MM.1S (cell line): Measurements from ENCODE around the gene STXBP1.

Experiments used
- EZH2 ChIP-seq: fragments of 300-600 bp; sonication (generic); optimal IDR thresholded peaks from 2 replicates; pipeline ENCODE3; 2017; ENCODE audit warnings: low read depth, mild to moderate bottlenecking, antibody characterized with exemption, low read length, mixed read lengths
- TF ChIP-seq, protein P1 (sequence below): fragments of 300-600 bp; sonication (generic); IDR thresholded peaks from 2 replicates; pipeline ENCODE4 v1.5.1; 2016; ENCODE audit warnings: antibody characterized with exemption, low read length, mixed read lengths

DNA sequence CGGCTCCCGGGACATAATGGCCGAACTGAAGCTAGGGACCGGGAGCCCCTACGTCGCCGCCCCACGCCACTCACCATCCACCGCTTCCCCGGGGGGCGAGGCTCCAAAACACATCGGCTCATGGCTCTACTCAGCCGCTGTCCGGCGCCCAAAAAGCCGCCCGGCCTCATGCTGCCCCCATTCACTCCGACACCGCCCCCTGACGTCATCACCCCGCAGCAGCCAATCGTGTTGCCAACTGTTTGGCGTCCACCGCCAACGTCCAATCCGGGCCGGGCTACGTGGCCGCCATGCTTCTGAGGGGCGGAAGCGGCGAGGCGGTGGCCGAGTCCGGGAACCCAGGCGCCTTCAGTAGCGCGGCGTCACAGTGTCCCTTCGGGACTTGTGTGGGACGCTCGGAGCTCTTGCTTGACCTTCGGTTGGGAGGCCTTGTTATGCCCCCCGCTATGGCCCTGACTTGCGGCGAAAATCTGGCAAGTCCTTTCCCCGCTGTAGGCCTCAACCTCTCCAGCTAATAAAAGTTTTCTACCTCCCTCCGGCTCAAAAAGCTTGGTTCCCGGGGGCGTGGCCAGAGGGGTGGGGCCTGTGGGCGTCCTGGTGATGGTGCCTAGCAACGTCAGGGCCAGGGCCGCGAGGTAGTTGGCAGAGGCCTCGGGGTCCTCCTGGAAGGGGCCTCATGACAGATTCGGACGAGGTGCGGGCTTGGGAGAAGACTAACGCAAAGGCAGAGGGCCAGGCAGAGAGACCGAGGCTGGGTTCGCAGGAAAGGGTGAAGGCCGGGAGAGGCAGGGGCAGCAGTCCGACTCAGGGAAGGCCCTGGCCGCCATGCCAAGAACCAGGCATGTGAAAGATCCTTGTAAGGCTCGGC is 103.6 kb downstream of the STXBP1 start, which contains the start of the genes PTRH1 and TTC16:
- TF ChIP-seq, protein P1, sequence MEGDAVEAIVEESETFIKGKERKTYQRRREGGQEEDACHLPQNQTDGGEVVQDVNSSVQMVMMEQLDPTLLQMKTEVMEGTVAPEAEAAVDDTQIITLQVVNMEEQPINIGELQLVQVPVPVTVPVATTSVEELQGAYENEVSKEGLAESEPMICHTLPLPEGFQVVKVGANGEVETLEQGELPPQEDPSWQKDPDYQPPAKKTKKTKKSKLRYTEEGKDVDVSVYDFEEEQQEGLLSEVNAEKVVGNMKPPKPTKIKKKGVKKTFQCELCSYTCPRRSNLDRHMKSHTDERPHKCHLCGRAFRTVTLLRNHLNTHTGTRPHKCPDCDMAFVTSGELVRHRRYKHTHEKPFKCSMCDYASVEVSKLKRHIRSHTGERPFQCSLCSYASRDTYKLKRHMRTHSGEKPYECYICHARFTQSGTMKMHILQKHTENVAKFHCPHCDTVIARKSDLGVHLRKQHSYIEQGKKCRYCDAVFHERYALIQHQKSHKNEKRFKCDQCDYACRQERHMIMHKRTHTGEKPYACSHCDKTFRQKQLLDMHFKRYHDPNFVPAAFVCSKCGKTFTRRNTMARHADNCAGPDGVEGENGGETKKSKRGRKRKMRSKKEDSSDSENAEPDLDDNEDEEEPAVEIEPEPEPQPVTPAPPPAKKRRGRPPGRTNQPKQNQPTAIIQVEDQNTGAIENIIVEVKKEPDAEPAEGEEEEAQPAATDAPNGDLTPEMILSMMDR, result no peak
- TF ChIP-seq EZH2, result no peak
